Keratinocyte (primary cell): ENCODE data around the gene SLC30A1.

ENCODE experiments used
- CTCF ChIP-seq, 3 experiments: IDR thresholded peaks in 1 of 3; conservative IDR thresholded peaks in 1 of 3; optimal IDR thresholded peaks in 1 of 3; 2 replicates in 2 of 3; 3 replicates in 1 of 3; pipeline versions ENCODE3 to v1.5.1; 2011; ENCODE audit warnings: low read length in 3 of 3, mild to moderate bottlenecking in 3 of 3, moderate library complexity in 2 of 3, control low read depth in 1 of 3, inconsistent platforms in 1 of 3; ENCODE audit not compliant: insufficient read depth in 2 of 3; ENCODE audit errors: extremely low read depth in 1 of 3
- EZH2 ChIP-seq: IDR thresholded peaks from one replicate; pipeline ENCODE4 v1.6.1; 2012; ENCODE audit warnings: inconsistent platforms, mild to moderate bottlenecking, low read length, moderate library complexity

- TF ChIP-seq CTCF (optimal IDR thresholded peaks at IDR 0.05 in 1 of 3, IDR thresholded peaks at IDR 0.05 in 1 of 3, conservative IDR thresholded peaks at IDR 0.05 in 1 of 3; ENCODE audit: extremely low read depth in 1 of 3, insufficient read depth in 2 of 3, low read length in 3 of 3) = no peak
- TF ChIP-seq EZH2 = no peak
Measured at GRCh38 chr1:211574705-211575104, 4.3 kb downstream of the SLC30A1 start.
